K562 (cell line): ENCODE measurements around the gene ZNF438. TPM values are rescaled to one million over a fixed set of nuclear protein-coding genes. Genes with fewer than 3 reads are reported as not detected.

Experiments used
- ATAC-seq: fragments of 200-7000 bp; cut with Tn5 transposase; 3 replicates; pipeline ENCODE4 v1.9.1; 2020; ENCODE audit warnings: moderate library complexity
- BruUV-seq: library from RNA; stranded (reverse); fragments of 400-500 nt; replicated peaks from 2 replicates; lab custom pipeline; 2021; lab: Mats Ljungman, UMichigan
- CTCF ChIA-PET: fragments of 300-600 bp; formaldehyde crosslinking; extraction: SDS; loops from one replicate; lab custom pipeline; 2021; ENCODE audit warnings: low intra/inter-chr PET ratio; lab: Yijun Ruan, JAX
- POLR2A ChIA-PET: fragments of 300-600, 350-650 bp; sonication (Branson Sonifier 250); formaldehyde crosslinking; extraction: SDS; loops from one replicate; lab custom pipeline; 2021; ENCODE audit warnings: antibody characterized with exemption, inconsistent platforms; lab: Yijun Ruan, JAX
- DNase-seq, 4 experiments: peaks; one replicate each; pipeline versions ENCODE4 v3.0.0 to v3.0.0-alpha.2; 2011 to 2018; ENCODE audit warnings: low spot score in 3 of 4, mixed read lengths in 3 of 4; ENCODE audit errors: extremely low read depth in 1 of 4
- FAIRE-seq: peaks from 2 replicates; lab custom pipeline; 2011; peaks lifted over from hg19 to GRCh38; lab: Jason Lieb, UNC
- H2AFZ ChIP-seq: 2 replicates; pipeline ENCODE4 v1.6.0; 2011; ENCODE audit warnings: low read depth, low read length, control low read depth, inconsistent platforms
- H3K27ac ChIP-seq: fragments of 200-600 bp; 3 replicates; pipeline ENCODE4 v1.8.0; 2011; ENCODE audit warnings: low read depth, mild to moderate bottlenecking, control low read depth, inconsistent platforms, low read length, moderate library complexity, mixed read lengths; ENCODE audit errors: extremely low read depth
- H3K27me3 ChIP-seq, 2 experiments: fragments of 300-600 bp in 1 of 2; 2 replicates in 1 of 2; 3 replicates in 1 of 2; pipeline versions ENCODE4 v1.6.0 to v1.8.0; 2011; ENCODE audit warnings: inconsistent platforms in 2 of 2, low read length in 2 of 2, mild to moderate bottlenecking in 1 of 2, mixed read lengths in 1 of 2, moderate library complexity in 1 of 2; ENCODE audit not compliant: control insufficient read depth in 2 of 2, insufficient read depth in 2 of 2
- H3K36me3 ChIP-seq: fragments of 300-600 bp; 3 replicates; pipeline ENCODE4 v1.8.0; 2011; ENCODE audit warnings: mild to moderate bottlenecking, low read length, inconsistent platforms; ENCODE audit not compliant: control insufficient read depth, insufficient read depth
- H3K4me1 ChIP-seq, 2 experiments: fragments of 200-600 bp in 1 of 2; replicated peaks in 1 of 2; 2 replicates in 1 of 2; 3 replicates in 1 of 2; pipeline versions ENCODE4 v1.5.1 to v1.8.0; 2011; ENCODE audit warnings: inconsistent platforms in 2 of 2, low read length in 2 of 2, mild to moderate bottlenecking in 1 of 2, mixed read lengths in 1 of 2, moderate library complexity in 1 of 2; ENCODE audit not compliant: control insufficient read depth in 2 of 2, insufficient read depth in 2 of 2
- H3K4me2 ChIP-seq: 2 replicates; pipeline ENCODE4 v1.6.1; 2011; ENCODE audit warnings: low read length, control low read depth, inconsistent platforms, mixed read lengths; ENCODE audit not compliant: insufficient read depth
- H3K4me3 ChIP-seq: fragments of 200-600 bp; sonication (generic), shearing (Covaris generic); 2 replicates; pipeline ENCODE4 v1.5.1; 2016; ENCODE audit warnings: control low read depth, inconsistent platforms
- H3K79me2 ChIP-seq: fragments of 200-600 bp; 3 replicates; pipeline ENCODE4 v1.8.0; 2011; ENCODE audit warnings: low read length, inconsistent platforms; ENCODE audit not compliant: control insufficient read depth, insufficient read depth
- H3K9ac ChIP-seq, 2 experiments: 2 replicates each; pipeline versions ENCODE4 v1.6.0 to v1.6.1; 2011; ENCODE audit warnings: low read depth in 2 of 2, low read length in 2 of 2, control low read depth in 1 of 2, inconsistent platforms in 1 of 2, mild to moderate bottlenecking in 1 of 2, mixed read lengths in 1 of 2; ENCODE audit not compliant: insufficient read depth in 1 of 2
- H3K9me1 ChIP-seq: one replicate; pipeline ENCODE4 v1.6.0; 2011; ENCODE audit warnings: inconsistent platforms, mild to moderate bottlenecking, low read length, moderate library complexity; ENCODE audit not compliant: control insufficient read depth, insufficient read depth
- H3K9me3 ChIP-seq: replicated peaks from 2 replicates; pipeline ENCODE4 v1.5.1; 2011; ENCODE audit warnings: low read depth, low read length, inconsistent platforms; ENCODE audit not compliant: control insufficient read depth, insufficient read depth
- H4K20me1 ChIP-seq: replicated peaks from 2 replicates; pipeline ENCODE4 v1.6.1; 2011; ENCODE audit warnings: low read length, inconsistent platforms, mixed read lengths; ENCODE audit not compliant: control insufficient read depth, insufficient read depth
- CXXC5 ChIP-seq: fragments of 250-450 bp; sonication (Bioruptor Pico); IDR thresholded peaks from 2 replicates; pipeline ENCODE4 v1.8.0; 2022; ENCODE audit warnings: inconsistent platforms, mild to moderate bottlenecking, moderate library complexity
- FIP1L1 ChIP-seq: fragments of 200-400 bp; formaldehyde crosslinking; IDR thresholded peaks from 2 replicates; pipeline ENCODE4 v1.6.1; 2018; ENCODE audit warnings: mild to moderate bottlenecking, low read depth, low read length; ENCODE audit not compliant: poor library complexity, severe bottlenecking
- FOXM1 ChIP-seq, 2 experiments: fragments of 450-650 bp in 1 of 2; sonication (generic) in 1 of 2; formaldehyde crosslinking in 1 of 2; IDR thresholded peaks; 2 replicates each; pipeline versions ENCODE4 v1.6.1 to v1.9.0; 2017 to 2022; ENCODE audit warnings: low read depth in 2 of 2, mild to moderate bottlenecking in 2 of 2, missing genetic modification reagents in 1 of 2, moderate library complexity in 1 of 2
- SIN3A ChIP-seq, 2 experiments: fragments of 150-350 bp in 1 of 2; IDR thresholded peaks; 2 replicates each; pipeline ENCODE4 v1.6.1; 2011 to 2016; ENCODE audit warnings: borderline replicate concordance in 2 of 2, low read depth in 2 of 2, low read length in 2 of 2, mild to moderate bottlenecking in 2 of 2, moderate library complexity in 2 of 2; ENCODE audit not compliant: control insufficient read depth in 1 of 2
- STAG1 ChIP-seq: sonication (generic); formaldehyde crosslinking; IDR thresholded peaks from 2 replicates; pipeline ENCODE4 v1.5.0; 2020; ENCODE audit warnings: missing genetic modification reagents, borderline replicate concordance
- WGBS: fragments of 100-300 bp; shearing (Covaris generic); methylation state at CpG from one replicate; pipeline ENCODE4 v1.1.6; 2016; ENCODE audit warnings: low coverage, mixed read lengths; ENCODE audit not compliant: insufficient coverage; ENCODE audit errors: missing lambda C conversion rate; 5-methylcytosine and 5-hydroxymethylcytosine counted together
- in situ Hi-C: fragments of 300-500 bp; cut with MboI; formaldehyde crosslinking; loops from 4 replicates; pipeline ENCODE4 v1.15.0; 2018; ENCODE audit warnings: inconsistent platforms, mixed read lengths
- intact Hi-C: fragments of 100-400 bp; cut with micrococcal nuclease; formaldehyde crosslinking; loops from 2 replicates; pipeline ENCODE4 v1.14.2; 2022
- polyA plus RNA-seq, 8 experiments: library from polyadenylated mRNA; depleted of rRNA in 4 of 8; stranded (reverse) in 5 of 8; unstranded in 3 of 8; fragments of >200 nt; fragmentation: Nextera tagmentation in 2 of 8; fragmentation: Illumina TruSeq in 1 of 8; extraction: Ambion mirVana in 2 of 8; extraction: Trizol in 1 of 8; gene quantifications; 2 replicates each; pipeline versions ENCODE4 v1.2.1 to v1.2.3, GENCODE V29; 2011 to 2014; ENCODE audit warnings: inconsistent platforms in 1 of 8, missing spikeins in 1 of 8
- total RNA-seq, 7 experiments: library from RNA; depleted of rRNA in 6 of 7; stranded (reverse); fragments of >200 nt in 6 of 7; fragmentation: Illumina TruSeq in 2 of 7; extraction: Trizol in 2 of 7; gene quantifications; 2 replicates each; pipeline versions ENCODE4 v1.2.1 to v1.2.3, GENCODE V29; 2011 to 2021; ENCODE audit warnings: low replicate concordance in 1 of 7
- TF ChIP-seq, protein P1 (sequence below): sonication (generic); formaldehyde crosslinking; IDR thresholded peaks from 2 replicates; pipeline ENCODE4 v1.8.1; 2023; ENCODE audit warnings: mild to moderate bottlenecking, missing genetic modification reagents
- TF ChIP-seq, protein P2 (sequence below): fragments of 200-800 bp; sonication (Bioruptor generic); IDR thresholded peaks from 2 replicates; pipeline ENCODE4 v1.6.1; 2017; ENCODE audit warnings: missing genetic modification characterization, missing compliant biosample characterization
- TF ChIP-seq, protein P3 (sequence below): fragments of 250-450 bp; sonication (Bioruptor Pico); IDR thresholded peaks from 2 replicates; pipeline ENCODE4 v1.4.0; 2020
- TF ChIP-seq, protein P4 (sequence below): fragments of 450-650 bp; IDR thresholded peaks from 2 replicates; pipeline ENCODE4 v1.6.1; 2016; ENCODE audit warnings: antibody characterized with exemption

The ZNF438 gene
- total and polyA plus RNA-seq, 9 of the 15 experiments (the other 6 are each of a cell fraction or from before 2014, with no cell fraction given), result 0.45 to 1.5 (median 0.91) TPM

DNA sequence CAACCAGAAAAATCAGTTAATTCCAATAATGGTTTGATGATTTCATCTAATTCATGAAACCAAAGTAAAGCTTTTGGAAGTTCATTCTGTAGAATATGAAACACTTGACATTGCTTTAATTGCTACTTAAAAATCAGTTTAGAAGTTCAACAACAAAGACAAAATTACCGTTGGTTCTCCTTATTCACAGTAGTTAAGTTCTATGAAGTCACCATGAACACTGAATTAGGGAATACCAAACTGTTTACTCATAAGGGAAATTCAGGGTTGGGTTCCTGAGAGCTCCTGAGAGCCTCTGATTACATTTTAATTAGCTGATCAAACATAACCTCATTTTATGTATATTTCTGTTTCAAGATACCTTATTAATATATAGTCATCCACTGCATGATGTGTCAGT is 46.2 kb downstream of the ZNF438 start:
- Histone ChIP-seq H2AFZ (no peak overlapping the region), H3K4me1 (no peaks in the 10 kb centered on the region), H3K9ac (no peak overlapping the region), H3K4me2 (no peak overlapping the region), H3K36me3 (no peaks in the 10 kb centered on the region), H3K79me2 (no peaks in the 10 kb centered on the region), H3K9me1 (no peaks in the 10 kb centered on the region), H4K20me1 (no peaks in the 10 kb centered on the region), H3K4me3 (no peak overlapping the region), H3K9me3 (no peaks in the 10 kb centered on the region), H3K27me3 (no peaks in the 10 kb centered on the region; a peak in 1 of 5 replicates), H3K27ac (no peak overlapping the region)
- in situ Hi-C loops, result no loop called here
- ATAC-seq (no peak), FAIRE-seq (no peak), DNase-seq (no peak)
- intact Hi-C loops, result no loop called here
- ChIA-PET POLR2A (no interaction called here), CTCF (no interaction called here)
- 0% methylated on average over 1 of the region's 1 CpG for WGBS
- BruUV-seq, result no TSS peak
- no peak for TF ChIP-seq SIN3A (IDR thresholded peaks at IDR 0.05; ENCODE audit: borderline replicate concordance in 2 of 2, control insufficient read depth in 1 of 2, low read depth in 2 of 2, low read length in 2 of 2)
- TF ChIP-seq FIP1L1, result no peak
- TF ChIP-seq, protein P1, sequence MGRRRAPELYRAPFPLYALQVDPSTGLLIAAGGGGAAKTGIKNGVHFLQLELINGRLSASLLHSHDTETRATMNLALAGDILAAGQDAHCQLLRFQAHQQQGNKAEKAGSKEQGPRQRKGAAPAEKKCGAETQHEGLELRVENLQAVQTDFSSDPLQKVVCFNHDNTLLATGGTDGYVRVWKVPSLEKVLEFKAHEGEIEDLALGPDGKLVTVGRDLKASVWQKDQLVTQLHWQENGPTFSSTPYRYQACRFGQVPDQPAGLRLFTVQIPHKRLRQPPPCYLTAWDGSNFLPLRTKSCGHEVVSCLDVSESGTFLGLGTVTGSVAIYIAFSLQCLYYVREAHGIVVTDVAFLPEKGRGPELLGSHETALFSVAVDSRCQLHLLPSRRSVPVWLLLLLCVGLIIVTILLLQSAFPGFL (CRISPR knock-in tag), result no peak
- no peak for TF ChIP-seq FOXM1 (IDR thresholded peaks at IDR 0.05; ENCODE audit: low read depth)
- no peak for TF ChIP-seq FOXM1 (CRISPR knock-in tag; IDR thresholded peaks at IDR 0.05; ENCODE audit: low read depth)
- TF ChIP-seq CXXC5, result no peak
- TF ChIP-seq, protein P2, sequence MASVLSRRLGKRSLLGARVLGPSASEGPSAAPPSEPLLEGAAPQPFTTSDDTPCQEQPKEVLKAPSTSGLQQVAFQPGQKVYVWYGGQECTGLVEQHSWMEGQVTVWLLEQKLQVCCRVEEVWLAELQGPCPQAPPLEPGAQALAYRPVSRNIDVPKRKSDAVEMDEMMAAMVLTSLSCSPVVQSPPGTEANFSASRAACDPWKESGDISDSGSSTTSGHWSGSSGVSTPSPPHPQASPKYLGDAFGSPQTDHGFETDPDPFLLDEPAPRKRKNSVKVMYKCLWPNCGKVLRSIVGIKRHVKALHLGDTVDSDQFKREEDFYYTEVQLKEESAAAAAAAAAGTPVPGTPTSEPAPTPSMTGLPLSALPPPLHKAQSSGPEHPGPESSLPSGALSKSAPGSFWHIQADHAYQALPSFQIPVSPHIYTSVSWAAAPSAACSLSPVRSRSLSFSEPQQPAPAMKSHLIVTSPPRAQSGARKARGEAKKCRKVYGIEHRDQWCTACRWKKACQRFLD (CRISPR knock-in tag), result no peak
- no peak for TF ChIP-seq STAG1 (CRISPR knock-in tag)
- TF ChIP-seq, protein P3, sequence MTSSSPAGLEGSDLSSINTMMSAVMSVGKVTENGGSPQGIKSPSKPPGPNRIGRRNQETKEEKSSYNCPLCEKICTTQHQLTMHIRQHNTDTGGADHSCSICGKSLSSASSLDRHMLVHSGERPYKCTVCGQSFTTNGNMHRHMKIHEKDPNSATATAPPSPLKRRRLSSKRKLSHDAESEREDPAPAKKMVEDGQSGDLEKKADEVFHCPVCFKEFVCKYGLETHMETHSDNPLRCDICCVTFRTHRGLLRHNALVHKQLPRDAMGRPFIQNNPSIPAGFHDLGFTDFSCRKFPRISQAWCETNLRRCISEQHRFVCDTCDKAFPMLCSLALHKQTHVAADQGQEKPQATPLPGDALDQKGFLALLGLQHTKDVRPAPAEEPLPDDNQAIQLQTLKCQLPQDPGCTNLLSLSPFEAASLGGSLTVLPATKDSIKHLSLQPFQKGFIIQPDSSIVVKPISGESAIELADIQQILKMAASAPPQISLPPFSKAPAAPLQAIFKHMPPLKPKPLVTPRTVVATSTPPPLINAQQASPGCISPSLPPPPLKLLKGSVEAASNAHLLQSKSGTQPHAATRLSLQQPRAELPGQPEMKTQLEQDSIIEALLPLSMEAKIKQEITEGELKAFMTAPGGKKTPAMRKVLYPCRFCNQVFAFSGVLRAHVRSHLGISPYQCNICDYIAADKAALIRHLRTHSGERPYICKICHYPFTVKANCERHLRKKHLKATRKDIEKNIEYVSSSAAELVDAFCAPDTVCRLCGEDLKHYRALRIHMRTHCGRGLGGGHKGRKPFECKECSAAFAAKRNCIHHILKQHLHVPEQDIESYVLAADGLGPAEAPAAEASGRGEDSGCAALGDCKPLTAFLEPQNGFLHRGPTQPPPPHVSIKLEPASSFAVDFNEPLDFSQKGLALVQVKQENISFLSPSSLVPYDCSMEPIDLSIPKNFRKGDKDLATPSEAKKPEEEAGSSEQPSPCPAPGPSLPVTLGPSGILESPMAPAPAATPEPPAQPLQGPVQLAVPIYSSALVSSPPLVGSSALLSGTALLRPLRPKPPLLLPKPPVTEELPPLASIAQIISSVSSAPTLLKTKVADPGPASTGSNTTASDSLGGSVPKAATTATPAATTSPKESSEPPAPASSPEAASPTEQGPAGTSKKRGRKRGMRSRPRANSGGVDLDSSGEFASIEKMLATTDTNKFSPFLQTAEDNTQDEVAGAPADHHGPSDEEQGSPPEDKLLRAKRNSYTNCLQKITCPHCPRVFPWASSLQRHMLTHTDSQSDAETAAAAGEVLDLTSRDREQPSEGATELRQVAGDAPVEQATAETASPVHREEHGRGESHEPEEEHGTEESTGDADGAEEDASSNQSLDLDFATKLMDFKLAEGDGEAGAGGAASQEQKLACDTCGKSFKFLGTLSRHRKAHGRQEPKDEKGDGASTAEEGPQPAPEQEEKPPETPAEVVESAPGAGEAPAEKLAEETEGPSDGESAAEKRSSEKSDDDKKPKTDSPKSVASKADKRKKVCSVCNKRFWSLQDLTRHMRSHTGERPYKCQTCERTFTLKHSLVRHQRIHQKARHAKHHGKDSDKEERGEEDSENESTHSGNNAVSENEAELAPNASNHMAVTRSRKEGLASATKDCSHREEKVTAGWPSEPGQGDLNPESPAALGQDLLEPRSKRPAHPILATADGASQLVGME (CRISPR knock-in tag), result no peak
- TF ChIP-seq, protein P4, sequence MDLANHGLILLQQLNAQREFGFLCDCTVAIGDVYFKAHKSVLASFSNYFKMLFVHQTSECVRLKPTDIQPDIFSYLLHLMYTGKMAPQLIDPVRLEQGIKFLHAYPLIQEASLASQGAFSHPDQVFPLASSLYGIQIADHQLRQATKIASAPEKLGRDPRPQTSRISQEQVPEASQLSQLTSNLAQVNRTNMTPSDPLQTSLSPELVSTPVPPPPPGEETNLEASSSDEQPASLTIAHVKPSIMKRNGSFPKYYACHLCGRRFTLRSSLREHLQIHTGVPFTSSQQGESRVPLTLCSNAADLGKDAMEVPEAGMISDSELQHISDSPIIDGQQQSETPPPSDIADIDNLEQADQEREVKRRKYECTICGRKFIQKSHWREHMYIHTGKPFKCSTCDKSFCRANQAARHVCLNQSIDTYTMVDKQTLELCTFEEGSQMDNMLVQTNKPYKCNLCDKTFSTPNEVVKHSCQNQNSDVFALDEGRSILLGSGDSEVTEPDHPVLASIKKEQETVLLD, result no peak
